ENCODE results near the gene ENDOG.

GRCh38 chr9:128788445-128788844 is 29.9 kb upstream of the ENDOG start:
- no peak for TF ChIP-seq CTCF (conservative IDR thresholded peaks at IDR 0.05 in 1 of 2, IDR thresholded peaks at IDR 0.05 in 1 of 2; ENCODE audit: extremely low read depth in 1 of 2, insufficient read depth in 1 of 2, low read depth in 1 of 2, low read length in 2 of 2)
- no peak for TF ChIP-seq EZH2 (IDR thresholded peaks at IDR 0.05; ENCODE audit: borderline replicate concordance, low read length)

Measured in mammary epithelial cell (primary cell).